HG03060 (cell line): ENCODE measurements around the gene IREB2.
"Not testable (repeated sequence)": the region's sequence is repeated elsewhere in the genome, so short reads cannot be mapped to it uniquely, and the experiment has no call there.

Experiments used
- ATAC-seq: cut with Tn5 transposase; IDR thresholded peaks from one replicate; pipeline ENCODE4 v1.9.1; 2021; ENCODE audit warnings: low read depth, moderate number of reproducible peaks; ENCODE audit not compliant: unreplicated experiment

Gene IREB2

GRCh38 chr15:78461171-78461888 is 23.3 kb downstream of the IREB2 start:
- no peak for ATAC-seq

GRCh38 chr15:78469031-78469430 is 31.0 kb downstream of the IREB2 start:
- ATAC-seq: no peak

GRCh38 chr15:78477295-78477694 is 39.3 kb downstream of the IREB2 start:
- no peak for ATAC-seq

GRCh38 chr15:78479650-78480049 is 41.6 kb downstream of the IREB2 start:
- no peak for ATAC-seq

- no peak for ATAC-seq
Observed at GRCh38 chr15:78481917-78482316, 43.9 kb downstream of the IREB2 start.

- ATAC-seq: no peak
Observed at GRCh38 chr15:78492872-78493271, 54.9 kb downstream of the IREB2 start.

GRCh38 chr15:78501857-78502256 is 63.8 kb downstream of the IREB2 start:
- no peak for ATAC-seq

- ATAC-seq: no peak
Observed at GRCh38 chr15:78502641-78503040, 64.6 kb downstream of the IREB2 start.

- ATAC-seq: no peak
Observed at GRCh38 chr15:78506971-78507830, 69.2 kb downstream of the IREB2 start, which contains the start of gene HYKK. Gene HYKK (plus strand): TSS chr15:78507577. CDS start chr15:78513089, 5,512 bp downstream.

GRCh38 chr15:78507831-78508160 is 69.8 kb downstream of the IREB2 start:
- ATAC-seq: no peak

- ATAC-seq: no peak
Observed at GRCh38 chr15:78508272-78508671, 70.3 kb downstream of the IREB2 start.

- ATAC-seq: no peak
Observed at GRCh38 chr15:78509726-78510312, 71.8 kb downstream of the IREB2 start.

GRCh38 chr15:78520035-78520434 is 82.0 kb downstream of the IREB2 start:
- ATAC-seq: not testable (repeated sequence)

- no peak for ATAC-seq
Observed at GRCh38 chr15:78524230-78524629, 86.2 kb downstream of the IREB2 start.

GRCh38 chr15:78527325-78527724 is 89.3 kb downstream of the IREB2 start:
- no peak for ATAC-seq

- ATAC-seq: no peak
Observed at GRCh38 chr15:78533331-78533730, 95.3 kb downstream of the IREB2 start.

- no peak for ATAC-seq
Observed at GRCh38 chr15:78536134-78536533, 98.1 kb downstream of the IREB2 start.

- ATAC-seq: no peak
Observed at GRCh38 chr15:78537266-78537905, 99.4 kb downstream of the IREB2 start.

- no peak for ATAC-seq
Observed at GRCh38 chr15:78538358-78538757, 100.3 kb downstream of the IREB2 start.

- ATAC-seq: not testable (repeated sequence)
Observed at GRCh38 chr15:78539464-78540140, 101.6 kb downstream of the IREB2 start.
